Esophagus squamous epithelium (tissue), 4 donors: ENCODE results near the gene EFS.

ENCODE experiments used
- POLR2A ChIP-seq, 4 donors: fragments of 450-650 bp; IDR thresholded peaks; one replicate each; pipeline ENCODE4 v1.6.1; 2017; ENCODE audit warnings: antibody characterized with exemption in 4 of 4, mild to moderate bottlenecking in 4 of 4, moderate library complexity in 3 of 4
- TF ChIP-seq, protein P1 (sequence below), 6 experiments: fragments of 450-650 bp in 4 of 6; fragments of 200-600 bp in 2 of 6; sonication (generic) in 2 of 6; IDR thresholded peaks; one replicate each; pipeline ENCODE4 v1.5.1; 2016 to 2019; ENCODE audit warnings: antibody characterized with exemption in 6 of 6, mild to moderate bottlenecking in 4 of 6, moderate library complexity in 4 of 6

DNA sequence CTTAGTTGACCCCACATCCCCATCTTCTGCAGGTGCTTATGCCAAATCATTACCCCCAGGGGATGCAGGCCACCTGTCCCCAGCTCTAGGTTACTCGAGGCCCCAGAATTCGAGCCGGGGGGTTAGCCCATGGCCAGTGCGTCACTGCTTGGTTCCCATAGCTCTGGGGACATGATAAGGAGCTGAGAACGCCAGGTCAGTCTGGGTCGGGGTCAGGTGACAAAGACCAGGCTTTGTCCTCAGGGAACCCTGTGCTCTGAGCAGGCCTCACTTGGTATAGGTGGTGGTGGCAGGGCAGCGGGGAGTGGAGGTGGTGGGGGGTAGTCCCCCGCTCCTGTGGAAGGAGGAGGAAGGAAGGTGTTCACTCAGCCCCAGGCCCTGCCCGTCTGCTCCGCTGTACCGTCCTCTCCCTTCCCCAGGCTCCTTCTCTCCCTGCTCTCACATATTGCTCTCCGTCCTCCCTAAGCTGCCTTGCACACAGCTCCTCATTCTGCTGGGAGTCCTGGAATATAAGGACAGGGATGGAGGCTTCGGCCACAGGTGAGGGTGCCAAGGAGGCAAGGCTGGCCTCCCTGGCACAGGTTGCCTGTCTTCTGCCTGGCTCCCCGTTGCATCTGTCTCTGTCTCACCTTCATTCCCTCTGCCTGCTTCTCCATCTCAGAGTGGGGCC lies 45.1 kb upstream of the EFS start:
- TF ChIP-seq, protein P1, sequence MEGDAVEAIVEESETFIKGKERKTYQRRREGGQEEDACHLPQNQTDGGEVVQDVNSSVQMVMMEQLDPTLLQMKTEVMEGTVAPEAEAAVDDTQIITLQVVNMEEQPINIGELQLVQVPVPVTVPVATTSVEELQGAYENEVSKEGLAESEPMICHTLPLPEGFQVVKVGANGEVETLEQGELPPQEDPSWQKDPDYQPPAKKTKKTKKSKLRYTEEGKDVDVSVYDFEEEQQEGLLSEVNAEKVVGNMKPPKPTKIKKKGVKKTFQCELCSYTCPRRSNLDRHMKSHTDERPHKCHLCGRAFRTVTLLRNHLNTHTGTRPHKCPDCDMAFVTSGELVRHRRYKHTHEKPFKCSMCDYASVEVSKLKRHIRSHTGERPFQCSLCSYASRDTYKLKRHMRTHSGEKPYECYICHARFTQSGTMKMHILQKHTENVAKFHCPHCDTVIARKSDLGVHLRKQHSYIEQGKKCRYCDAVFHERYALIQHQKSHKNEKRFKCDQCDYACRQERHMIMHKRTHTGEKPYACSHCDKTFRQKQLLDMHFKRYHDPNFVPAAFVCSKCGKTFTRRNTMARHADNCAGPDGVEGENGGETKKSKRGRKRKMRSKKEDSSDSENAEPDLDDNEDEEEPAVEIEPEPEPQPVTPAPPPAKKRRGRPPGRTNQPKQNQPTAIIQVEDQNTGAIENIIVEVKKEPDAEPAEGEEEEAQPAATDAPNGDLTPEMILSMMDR (IDR thresholded peaks at IDR 0.05) = no peak
- TF ChIP-seq POLR2A (IDR thresholded peaks at IDR 0.05) = no peak
